NCI-H446 treated with DMSO at 0.1 percent for 48 hours (cell line): ENCODE measurements around the gene CDK5R2.

ENCODE experiments used
- DNase-seq: peaks from one replicate; lab custom pipeline; 2025; lab: John Stamatoyannopoulos, UW

Gene CDK5R2

DNA sequence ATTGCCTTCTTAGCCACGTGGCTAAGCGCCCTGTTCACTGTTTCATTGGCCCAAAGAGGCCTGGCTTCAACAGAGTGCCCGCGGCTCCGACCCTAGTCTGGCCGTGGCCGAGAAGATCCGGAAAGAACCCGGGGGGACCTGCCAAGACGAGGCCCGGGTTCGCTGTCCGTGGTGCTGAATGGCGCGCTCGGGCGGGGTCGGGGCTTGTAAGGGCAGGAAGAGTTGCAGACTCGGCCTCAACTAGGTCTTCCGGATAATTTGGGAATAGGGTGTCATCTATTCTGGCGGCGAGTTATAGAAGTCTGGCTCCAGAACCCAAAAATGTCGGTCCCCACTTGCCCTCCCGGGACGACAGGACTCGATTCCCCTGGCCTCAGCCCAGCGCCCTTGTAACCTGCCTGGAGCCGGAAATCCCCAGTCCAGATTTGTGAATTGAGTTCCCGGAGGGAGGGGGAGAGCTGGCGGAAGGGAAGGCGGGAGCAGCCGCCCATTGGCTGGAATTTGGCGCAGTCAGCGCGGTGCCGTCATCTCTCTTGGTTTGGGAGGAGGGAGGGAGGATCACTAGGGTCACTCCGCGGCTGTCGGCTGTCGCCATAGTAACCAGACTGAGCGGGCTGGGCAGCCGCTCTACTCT, 3.5 kb downstream of the CDK5R2 start:
- peak; percentile 87 for DNase-seq

DNA sequence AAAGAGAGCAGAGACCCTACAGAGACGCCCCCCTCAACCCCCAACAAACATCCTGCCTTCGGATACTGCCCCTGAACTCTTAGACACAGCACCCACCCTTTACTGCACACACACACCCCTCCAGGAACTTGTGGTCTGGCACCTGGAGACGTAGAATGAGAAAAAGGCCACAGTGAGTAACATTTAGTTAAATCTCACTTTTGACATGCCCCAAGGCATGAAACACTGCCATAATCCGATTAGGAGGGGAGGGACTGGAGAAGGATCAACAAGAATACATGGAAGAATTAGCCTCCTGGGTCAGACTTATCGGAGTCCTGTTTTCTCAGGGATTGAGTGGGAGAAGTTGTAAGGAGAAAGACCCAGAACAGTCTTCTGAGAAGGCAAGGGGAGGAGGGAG, 4.1 kb downstream of the CDK5R2 start:
- DNase-seq: no peak

DNA sequence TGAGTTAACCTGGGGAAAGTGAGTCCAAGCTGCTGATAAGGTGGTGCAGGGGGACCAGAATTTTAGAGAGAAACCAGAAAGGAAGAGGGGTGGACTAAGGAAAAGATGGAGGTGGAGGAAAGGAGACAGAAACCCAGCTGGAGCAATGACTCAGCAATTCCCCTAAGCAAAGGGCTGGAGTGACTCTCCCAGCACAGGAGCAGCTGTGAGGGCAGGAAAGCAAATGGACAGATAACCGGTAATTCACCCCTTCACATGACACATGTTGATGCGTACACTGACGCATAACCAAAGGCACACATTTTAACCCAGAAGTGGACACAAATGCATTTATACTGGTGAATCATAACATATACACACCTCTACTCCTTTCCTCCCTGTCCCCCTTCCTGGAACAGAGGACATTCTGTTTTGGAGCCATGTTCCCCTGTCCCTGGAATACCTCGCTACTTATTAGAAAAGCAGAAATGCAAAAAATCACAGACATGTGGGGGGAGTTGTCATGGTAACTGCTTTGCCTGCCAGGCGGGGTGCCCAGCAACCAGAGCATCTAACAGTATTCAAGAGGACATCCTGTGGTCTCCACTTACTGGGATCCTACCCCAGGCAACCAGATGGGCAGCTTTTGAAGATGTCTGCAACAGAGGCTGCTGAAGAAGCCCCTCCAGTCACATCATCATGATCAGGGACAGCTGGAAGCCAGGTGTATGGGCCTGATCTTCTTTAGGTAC, 4.7 kb downstream of the CDK5R2 start:
- no peak for DNase-seq

DNA sequence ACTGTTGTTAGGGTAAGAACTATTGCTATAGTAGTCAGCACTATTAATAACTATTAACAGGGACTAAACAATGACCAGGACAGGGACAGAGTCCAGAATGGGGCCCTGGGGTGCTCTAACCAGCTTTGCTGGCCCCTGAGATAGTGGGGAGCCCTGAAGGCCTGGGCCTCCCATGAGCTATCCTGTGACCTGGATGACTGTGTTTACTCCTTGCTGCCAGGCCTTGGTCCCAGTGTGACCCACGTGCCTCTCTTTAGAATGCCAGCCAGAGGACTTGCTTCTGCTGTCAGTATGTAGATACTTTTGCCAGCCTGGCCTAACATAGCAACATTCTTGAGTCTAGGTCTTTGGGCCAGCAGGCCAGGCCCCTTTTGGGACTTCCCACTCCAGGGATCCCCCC, 11.4 kb downstream of the CDK5R2 start:
- DNase-seq: no peak

DNA sequence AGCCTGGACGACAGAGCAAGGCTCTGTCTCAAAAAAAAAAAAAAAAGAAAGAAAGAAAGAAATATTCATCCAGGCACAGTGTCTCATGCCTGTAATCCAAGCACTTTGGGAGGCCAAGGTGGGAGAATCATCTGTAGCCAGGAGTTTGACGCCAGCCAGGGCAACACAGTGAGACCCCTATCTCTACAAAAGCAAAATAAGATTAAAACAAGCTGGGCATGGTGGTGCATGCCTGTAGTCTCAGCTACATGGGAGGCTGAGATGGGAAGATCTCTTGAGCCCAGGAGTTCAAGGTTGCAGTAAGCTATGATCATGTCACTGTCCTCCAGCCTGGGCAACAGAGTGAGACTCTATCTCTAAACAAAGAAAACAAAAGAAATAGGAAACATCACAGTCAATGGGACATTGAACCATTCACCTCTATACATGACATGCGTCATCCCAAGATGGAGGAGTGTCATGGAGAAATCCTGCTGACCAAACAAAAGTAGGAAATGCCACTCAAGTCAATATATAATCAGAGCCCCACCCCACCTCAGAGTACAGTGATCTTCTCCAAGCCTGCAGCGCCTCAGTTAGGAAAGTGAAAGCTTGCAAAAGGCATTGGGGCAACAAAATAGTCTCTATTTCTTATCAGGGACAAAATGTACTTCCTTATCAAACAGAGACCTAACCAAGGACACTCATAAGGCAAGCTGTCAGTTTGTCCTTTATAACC, 15.8 kb downstream of the CDK5R2 start:
- DNase-seq: no peak

DNA sequence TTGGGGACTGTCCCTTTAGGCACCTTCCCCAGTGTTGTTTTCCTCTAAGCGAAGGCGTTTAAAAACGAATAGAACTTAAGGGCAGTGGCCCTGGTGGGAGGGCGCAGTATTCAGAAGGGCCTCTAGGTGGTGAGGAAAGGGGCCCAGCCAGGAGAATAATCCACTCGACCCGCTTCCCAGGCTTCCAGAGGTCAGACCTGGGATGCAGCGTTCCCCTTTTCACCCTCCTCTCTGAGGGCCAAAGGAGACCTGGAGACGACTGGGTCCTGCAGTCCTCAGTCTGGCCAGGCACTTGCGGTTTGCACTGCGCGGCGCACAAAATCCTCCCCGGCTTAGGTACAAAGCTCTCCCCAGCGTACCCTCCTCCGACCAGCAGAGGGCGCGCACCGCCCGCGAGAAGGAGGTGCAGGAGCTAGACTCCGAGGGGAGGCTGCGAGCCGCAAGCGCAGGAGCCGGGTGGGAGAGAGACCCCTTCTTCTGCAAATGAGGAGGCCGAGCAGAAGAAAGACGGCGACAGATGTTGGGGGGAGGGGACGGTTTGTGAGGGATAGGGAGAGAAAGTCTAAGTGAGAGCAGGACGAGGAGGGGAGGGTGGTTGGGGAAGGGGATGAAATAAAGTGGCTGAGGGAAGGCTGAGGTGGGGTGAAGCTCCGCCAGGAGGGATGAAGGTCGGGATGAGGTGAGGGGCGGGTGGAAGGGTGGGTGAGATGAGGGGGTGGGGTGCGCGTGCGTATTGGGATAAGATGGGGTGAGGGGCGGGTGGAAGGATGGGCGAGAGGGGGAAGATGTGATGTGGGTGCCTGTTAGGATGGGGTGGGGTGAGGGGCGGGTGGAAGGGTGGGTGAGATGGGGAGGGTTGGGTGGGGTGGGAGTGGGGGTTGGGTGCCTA, 20.6 kb downstream of the CDK5R2 start:
- DNase-seq: peak; percentile 34

DNA sequence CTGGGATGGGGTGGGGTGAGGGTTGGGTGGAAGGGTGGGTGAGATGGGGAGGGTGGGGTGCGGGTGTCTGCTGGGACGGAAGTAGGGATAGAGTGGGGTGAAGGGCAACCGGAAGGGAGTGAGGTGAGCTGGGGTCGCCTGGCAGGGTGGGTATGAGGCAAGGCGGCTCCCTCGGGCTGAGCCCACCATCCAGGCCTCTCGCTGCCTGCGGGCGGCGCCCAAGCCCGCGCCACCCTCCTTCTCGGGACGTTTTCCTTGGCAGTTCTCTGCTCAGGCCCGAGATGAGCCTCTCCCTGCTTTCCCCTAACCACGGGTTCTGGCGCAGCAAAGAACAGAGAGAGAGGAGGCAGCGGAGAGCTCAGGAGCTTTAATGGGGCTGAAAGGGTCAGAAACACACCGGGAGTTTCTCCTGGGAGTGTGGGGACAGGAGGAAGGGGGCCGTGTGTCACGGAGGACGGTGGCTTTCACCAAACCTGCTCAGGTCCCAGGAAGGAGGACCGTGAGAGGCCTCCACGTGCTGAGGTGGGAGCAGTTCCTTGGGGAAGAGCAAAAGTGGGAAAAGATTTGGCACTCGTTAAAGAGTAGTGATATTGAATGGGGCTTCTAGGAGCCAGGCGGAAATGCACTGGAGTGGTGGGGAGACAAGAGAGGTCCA, 21.4 kb downstream of the CDK5R2 start:
- no peak for DNase-seq

DNA sequence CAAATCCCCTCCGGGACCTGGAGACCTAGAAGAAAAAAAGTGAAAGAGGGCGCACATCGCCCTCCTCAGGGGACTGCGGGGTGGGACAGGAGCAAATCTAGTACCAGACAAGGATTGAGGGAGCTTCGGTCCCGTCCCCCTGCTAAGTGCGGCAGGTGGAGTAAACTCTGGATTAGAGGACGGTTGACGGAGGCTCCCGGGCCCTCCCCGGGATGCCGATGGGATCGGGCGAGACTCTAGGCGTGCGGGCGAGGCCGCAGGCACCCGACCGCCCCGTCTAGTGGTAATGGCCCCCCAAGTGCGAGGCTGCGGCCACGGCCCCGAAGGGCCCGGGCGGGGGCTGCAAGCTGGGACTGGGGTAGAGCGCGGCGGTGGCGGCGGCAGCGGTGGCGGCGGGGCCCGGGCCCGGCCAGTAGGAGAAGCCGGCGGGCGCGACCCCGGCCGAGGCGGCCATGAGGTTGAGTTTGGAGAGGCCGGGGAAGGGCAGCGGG, 22.0 kb downstream of the CDK5R2 start:
- DNase-seq: no peak

DNA sequence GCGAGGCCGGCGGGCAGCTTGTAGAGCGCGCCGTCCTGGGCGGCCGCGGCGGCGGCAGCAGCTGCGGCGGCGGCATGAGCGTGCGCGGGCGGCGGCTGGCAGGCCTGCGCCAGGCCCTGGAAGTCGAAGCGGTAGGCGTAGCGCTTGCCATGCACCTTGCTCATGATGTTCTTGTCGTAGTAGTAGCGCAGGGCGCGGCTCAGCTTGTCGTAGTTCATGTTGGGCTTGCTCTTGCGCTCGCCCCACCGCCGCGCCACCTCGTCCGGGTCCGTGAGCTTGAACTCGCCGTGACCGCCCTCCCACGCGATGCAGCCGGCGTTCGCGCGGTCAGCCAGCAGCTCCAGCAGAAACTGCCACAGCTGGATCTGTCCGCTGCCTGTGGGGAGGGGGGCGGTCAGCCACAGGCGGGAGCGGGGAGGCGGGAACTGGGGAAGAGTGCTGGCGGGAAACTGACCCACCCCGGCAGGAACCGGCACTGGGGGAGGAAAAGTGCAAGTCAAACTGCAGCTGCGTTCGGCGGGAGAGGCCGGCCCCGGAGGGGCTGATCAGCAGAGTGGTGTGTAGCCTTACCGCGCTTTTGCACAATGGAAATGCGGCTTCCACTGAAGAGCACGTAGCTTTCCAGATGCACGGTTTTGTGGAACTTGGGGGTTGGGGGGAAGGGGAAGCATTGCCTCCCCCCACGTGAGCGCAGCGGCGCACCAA, 22.6 kb downstream of the CDK5R2 start:
- DNase-seq: no peak

DNA sequence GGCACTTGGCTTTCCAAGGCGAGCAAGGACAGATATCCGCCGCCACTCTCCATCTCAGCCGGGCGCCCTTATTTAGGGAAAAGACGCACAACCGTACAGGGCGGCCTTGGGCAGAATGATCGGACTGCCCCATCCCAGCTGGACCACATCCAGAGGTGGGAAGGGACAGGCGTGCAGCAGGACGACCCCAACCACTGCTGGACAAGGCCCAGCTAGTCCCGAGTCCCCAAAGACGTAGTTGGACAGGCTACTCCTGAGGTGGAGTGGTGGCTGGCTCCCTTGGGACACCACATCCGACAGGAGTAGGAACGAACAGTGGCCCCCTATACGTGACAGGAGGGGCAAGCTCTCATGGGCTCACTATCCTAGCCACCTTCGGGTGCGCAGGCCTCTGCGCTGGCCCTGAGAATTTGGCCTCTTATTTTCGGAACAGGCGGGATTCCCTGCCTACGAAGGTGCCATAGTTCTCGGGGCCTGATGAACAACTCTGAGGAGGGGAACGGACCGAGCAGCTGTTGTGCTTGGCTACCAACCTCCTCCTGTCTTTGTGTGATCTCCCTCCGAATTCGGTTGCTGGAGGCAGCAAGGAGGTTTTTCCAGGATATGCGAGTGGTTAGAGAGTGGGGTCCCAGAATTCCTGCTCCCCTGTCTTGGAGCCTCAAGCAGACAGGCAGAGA, 23.3 kb downstream of the CDK5R2 start:
- DNase-seq: no peak

DNA sequence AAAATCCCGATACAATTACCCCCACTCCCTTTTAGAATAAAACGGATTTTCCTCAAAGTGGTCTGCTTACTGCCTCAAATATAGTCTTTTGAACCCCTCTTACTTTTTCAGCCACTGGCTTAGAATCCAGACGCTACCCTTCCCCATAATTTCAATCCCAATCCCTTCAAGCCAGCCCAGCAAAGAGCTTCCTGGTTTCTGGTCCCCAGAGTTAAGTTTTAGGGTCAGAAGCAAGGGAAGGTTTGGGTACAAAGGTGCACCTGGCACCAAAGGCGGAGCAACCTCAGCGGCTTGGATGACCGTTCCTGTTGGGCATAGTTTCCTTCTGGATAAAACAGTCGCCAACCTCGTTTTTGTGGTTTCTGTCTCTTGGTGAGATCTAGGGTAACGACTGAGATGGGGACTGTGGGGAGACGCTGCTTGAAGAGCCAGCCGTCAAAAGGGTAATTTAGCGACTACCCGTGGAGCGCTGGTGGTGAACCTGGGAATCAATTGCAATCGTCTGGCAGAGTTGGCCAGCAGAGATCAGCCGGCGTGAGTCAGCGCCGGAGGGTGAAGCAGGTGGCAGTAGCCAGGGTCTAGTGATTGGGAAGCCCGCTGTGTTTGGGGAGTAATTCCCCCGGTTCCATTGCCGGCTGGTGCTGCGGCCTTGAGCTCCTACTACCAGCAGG, 23.9 kb downstream of the CDK5R2 start:
- DNase-seq: no peak

DNA sequence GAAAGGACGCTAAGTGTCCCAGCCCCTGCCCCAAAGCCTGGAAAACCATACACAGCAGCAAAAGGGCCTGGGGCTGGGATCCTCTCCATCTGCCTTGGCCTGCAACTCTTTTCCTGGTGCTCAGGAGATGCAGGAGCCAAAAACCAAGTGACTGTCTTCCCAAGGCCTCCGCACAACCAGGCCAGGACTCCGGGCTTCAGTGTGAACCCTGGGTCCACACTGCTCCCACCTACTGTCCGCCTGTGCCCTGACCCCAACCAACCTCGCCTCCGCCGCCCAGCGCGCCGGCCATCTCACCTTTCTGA, 24.4 kb downstream of the CDK5R2 start:
- no peak for DNase-seq

DNA sequence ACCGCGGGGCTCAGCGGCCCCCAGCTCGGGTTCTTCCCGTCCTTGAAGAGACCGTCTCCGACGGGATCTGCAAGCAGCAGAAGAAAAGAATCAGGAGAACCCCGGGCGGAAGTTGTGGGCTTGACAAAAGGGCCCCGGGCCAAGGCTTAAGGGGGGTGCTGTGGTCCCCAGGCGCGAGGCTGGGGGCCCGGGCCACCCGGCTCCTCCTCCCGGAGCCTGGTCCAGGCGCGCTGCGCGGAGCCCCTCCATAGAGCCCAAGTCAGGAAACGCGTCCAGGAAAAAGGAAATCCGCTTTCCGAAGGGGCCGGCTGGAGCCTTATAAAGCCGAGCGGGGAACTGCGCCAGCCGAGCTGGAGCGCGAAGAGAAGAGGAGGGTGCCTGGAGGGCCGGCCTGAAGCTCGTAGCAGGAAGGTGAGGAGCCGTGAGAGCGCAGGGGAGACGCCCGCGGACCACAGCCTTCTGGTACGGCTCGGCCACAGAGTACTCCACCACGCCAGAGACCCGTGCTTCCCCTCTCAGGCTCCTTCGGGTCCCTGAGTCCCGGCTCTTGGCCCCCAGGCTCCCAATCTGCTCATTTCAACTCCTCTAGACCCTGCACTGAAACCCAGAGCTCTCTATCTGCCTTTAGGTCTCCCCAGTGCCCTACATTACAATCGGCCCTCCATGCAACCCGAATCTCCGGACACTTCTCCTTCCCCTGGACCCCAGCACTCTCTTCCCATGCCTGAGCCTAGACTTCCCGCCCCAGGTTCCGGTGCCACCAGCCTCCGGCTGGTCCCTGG, 25.0 kb downstream of the CDK5R2 start:
- no peak for DNase-seq

DNA sequence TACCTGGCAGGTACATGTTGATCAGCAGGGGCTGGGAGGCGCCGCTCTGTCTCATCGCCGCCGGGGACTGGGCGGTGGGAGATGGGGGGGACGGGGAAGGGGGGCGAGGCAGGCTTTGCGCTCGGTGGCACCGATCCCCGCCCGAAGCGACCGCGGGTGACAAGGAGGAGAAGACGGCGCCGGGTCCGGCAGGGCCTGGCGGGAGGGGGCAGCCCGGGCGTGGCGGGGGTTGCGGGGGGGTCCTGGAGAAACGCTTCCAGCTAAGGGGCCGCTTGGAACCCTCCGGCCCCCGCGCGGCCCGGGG, 25.5 kb downstream of the CDK5R2 start, which contains the start of gene FEV:
Gene FEV (minus strand): TSS at position 164 of the 304 bp plus-strand sequence. CDS start 109 bp downstream, at position 55.
- no peak for DNase-seq

DNA sequence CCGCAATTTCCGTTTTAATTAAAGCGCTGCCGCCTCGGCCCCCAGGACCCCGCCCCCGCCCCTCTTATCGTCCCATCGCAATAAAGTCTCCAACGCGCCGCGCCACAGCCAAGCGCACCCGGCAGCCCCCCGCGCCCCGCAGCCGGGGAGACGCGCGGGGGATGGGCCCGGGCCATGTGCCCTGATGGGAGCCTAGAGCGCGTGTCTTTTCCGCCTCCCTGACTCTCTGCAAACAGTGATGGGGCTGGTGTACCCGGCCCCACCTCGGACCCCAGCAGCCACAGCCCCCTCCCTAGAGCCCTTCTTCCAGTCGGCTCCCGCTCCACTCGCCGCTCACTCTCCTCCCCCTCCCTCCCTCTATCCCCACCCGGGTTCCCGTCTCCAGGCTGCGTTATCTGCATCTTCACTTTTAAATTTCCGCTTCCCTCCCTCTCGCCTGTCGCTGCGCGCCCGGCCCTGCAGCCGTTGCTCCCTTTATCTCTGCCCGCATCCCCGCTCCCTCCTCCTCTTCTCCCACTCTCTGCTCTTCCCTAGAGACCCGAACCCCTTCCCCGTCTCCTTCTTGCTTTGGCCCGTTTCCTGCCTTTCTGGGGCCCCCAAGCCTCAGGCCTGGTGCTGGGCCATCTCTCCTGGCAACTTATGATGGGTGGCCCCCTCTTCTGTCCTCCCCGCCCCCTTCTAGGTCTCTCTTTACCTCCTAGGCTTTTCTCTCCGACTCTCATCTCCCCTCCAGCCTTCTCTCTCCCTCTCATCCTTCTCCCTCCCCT, 26.0 kb downstream of the CDK5R2 start:
- DNase-seq: no peak

DNA sequence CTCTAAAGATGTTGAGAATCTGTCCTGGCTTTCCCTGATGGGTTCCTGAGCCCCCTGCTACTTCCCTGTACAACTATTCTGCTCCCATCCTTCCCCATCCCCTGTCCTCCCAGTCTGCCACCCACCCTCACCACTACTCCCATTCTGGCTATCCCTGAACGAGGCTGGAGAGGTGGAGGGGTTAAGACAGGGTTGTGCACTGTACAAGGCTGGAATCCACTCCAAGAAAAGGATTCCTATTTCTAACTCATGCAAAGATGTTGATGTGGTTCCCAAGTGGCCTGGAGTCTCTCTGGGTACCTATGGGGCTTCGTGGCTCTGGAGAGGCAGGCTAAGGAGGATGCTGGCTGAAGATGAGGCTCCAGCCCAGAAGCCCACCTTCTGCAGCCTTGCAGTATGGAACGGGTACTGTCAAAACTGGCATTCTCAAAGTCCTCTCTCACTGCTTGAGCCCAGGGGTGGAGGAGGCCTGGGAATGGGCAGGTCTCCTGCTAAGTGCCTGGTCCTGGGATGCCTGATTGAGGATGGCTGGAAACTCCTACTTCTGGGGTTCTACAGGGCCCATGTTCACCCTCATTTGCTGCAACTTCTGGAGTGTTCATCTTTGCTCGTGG, 26.8 kb downstream of the CDK5R2 start:
- no peak for DNase-seq

DNA sequence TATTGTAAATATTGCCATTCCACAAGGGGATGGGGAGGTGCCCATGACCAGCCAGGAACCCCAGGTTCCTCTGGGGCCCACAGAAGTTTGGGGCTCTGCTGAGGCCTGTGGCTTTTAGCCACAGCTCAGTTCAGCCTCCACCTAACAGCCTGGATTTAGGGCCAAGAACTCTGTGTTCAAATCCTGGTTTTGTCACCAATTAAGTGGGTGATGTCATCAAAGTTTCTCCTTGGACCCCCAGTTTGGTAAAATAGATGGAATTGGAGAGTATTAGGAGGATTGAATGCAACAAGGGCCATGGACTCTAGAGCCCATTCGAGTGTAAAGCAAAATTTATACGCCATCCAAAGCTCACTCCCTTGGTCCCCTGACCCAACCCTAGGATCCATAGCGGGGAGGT, 28.7 kb downstream of the CDK5R2 start:
- DNase-seq: no peak

DNA sequence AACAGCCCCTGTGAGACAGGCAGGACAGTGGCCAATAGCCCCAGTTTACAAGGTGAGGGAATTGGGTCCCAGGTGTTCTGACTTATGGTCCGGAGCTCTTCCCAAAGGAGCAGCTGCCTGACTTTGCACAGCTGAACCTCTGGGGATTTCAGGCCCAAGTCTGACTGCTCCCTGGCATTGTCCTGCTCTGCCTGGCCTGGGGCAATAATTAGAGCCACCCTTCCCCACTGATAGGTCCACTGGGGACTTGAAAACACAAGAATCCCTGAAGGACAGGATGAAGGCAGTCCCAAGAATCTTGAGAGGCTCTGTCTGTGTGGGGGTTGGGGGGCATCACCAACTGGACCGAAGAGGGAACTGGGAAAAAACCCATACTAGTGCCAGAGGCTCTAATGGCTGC, 29.2 kb downstream of the CDK5R2 start:
- DNase-seq: no peak
